Putamen (tissue), 1 donor: Measurements from ENCODE around the gene BCAS3.

ENCODE experiments used
- DNase-seq: peaks from one replicate; pipeline ENCODE4 v3.0.0-alpha.2; 2016; ENCODE audit warnings: low spot score

The BCAS3 gene

DNA sequence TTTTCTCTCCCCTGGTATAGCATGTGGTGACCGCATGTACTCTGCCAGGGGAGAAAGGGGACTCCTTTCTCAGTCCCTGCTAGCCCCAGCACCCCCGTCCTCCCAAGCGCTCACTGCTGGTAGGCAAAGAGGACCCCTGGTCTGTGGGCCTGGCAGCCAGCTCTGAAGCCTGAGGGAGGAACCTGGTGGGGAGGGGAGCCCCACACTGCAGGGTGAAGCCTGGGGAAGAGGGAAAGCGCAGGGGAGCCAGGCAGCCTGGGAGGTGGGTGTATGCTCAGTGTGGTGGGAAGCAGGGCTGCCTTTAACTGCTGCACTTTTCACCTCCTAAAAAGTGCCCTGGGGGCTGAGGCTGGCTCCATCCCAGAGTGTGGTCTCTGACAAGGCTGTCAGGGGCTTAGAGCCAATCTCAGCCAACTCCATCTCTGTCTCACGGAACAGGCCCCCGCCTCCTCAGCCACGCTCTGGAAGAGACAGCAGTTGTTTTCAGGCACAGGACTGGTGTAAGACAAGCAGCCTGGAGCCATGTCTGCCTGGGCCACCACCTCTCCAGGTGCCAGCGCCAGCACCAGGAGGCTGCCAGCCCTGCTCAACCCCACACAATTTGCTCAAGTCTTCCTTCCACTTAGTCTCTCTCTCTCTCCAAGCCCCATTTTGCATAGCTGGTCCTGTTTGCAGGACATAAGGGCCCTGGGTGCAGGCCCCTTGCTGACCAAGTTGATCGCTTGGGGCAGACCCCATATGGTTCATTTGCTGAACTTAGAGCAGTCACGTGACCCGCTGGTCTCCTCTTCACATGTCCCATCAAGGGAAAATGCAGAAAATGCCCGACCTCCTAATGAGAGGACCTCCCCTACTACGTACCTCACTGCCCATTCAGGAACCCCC, 707.3 kb downstream of the BCAS3 start:
- no peak for DNase-seq

DNA sequence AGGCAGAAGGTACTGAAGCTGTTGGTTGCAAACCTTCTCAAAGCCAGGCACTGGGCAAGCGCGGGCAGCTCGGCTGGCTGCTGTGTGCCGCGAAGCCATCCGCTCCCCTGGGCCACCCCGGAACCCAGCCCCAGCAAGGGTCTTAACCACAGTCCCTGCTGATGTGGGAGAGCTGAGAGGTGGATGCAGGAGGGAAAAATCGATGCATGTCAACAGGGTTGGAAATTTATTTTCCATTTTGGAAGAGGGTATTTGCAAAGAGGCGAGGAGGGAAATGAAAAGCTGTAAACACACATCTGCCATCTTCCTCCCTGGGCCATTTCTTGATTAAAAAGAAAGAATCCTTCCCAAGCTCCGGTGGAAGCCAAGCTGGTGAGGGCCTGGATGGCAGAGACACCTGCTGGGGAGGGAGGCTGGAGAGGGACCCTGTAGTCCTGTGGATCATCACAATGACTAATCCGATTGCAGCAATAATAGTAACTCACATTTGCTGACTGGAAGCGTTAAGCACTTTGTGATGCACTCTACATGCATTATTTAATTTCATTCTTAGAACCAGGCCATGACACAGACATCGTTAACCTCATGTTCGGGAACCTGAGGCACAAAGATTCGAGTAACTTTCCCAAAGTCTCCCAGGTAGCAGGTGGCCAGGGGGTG, 708.1 kb downstream of the BCAS3 start:
- DNase-seq: no peak

DNA sequence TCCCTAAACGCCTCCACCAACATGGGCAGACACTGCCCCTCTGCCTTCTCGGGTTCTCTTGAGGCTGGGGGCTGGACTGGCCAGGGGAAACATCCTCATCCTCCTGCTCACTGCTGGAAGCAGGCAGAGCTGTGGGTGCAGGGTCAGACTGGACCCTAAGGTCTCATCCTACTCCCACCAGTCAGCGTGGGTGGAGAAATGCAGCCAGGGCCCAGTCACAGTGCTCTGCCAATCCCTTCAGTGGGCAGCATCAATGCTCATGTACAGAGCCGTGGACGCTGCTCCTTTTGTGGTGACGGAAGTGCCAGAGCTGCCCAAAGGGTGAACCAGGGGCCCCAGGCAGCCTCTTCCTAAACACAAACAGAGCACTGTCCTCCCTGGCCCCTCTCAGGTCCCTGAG, 708.6 kb downstream of the BCAS3 start:
- no peak for DNase-seq

DNA sequence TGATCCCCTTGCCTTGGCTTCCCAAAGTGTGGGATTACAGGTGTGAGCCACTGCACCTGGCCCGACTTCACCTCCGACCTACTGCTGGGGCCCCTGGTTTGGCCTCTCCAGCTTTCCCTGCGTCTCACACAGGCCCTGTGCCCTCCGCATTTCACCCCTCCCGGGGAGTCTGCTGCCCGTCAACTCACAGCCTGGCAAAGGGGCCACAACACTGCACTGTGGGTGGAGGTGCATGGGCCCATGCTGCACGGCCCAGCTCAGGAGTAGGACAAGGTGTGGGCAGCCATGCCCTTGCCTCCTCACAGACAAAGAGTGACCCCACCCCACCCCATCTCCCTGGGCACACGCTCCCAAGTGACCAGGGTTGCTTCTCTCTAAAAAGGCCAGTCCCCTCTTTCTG, 709.4 kb downstream of the BCAS3 start:
- no peak for DNase-seq

DNA sequence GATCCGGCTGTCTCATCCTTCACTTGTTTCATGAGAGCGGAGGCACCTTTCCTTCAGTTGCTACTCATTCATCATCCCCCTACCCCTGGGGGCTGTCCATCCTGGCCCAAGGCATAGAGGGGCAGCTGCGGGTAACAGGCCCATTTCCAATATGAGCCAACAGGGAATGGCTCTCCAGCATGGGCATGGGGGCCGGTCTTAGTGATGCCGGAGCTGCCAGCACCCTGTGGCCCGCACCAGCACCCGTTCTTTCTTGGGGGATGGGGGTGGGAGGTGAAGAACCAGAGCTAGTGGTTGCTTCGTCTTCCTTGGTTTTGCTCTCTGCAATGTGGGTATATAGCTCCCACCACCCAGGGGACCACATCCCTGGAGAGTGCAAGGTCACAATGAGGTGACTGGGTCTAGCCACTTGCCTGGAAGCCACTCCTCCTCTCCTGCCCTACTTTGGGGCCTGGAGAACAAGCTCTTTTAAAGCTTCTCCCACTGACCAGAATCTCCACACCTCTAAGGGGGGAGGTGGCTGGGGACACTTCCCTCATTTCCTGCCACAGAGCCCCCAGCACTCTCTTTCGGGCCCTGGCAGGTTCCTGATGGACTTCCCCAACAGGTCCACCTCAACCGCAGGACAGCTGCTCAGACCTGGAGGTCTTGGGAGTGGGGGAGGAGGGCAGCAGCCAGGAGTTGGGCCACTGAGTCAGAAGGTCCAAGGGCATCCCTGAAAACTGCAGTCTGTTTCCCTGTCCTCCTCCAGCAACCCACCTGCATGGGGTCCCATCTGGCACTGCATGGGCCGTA, 710.1 kb downstream of the BCAS3 start:
- no peak for DNase-seq

DNA sequence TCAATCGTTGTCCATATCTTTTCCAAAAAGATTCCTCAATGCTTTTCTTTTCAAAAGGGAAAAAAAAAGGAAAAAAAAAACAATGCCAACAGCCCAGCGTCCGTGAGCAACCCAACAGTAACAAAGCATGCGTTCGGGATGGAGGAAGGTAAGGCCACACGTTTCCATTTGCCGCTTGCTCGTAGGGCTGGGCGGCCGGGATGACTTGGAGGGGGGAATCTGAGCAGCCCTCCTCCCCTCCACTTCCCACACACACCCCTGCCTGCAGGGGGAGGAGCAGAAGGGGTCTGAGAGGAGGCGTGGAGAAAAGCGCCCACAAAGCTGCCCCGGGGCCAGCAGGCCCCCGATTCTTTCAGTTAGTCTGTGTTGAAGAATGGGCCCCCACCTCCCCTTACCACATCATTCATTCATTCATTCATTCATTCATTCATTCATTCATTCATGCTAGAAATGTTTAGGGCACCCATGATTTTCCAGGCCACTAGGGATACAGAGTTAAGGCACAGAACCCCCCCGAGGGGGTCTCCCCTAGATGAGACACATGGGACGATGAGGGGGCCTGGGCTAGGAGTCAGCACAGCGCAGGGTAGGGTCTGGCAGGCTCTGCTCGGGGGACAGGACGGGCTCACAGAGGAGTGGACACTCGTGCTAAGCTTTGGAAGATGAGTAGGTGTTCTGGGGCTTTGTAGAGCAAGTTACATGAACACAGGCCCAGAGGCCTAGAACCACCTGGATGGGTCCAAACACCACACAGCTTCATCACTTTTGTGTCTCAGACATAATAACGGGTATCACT, 711.1 kb downstream of the BCAS3 start:
- no peak for DNase-seq

DNA sequence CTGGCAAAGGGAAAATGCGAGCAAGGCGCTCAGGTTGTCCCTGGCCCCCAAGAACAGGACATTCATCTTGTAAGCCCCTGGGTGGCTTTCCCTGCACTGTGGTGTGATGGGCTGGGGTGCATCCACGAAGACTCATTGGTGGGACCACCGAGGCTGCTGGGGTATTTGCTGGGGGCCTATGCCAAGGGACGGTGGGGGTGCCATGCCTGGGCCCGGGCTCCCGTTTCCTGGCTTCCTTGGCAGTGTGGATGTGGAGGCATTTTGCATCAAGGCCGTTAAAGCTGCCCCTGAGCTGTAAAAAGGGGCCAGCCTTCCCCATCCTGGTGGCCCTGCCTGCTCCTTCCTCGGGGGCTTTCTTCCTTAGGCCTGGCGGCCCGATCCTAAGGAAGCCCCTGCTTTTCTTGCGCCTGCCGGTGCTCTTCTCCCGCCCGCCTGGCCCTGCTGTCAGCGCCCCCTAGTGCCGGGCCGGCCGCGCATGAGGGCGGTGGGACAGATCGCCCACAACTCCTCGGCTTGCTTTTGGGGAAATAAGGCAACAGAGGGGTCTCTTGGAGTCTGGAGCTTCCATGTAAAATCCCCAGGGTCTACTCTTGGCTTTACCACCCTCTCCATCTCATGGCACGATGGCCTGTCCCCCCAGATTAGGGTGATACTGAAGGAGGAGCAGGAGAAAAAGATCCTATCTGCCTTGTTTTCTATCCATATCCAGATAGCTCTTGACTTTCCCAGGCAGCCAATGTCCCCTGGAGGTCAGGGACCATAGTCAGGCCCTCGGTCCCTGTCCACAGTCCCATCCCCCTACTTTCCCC, 712.2 kb downstream of the BCAS3 start:
- DNase-seq: no peak

DNA sequence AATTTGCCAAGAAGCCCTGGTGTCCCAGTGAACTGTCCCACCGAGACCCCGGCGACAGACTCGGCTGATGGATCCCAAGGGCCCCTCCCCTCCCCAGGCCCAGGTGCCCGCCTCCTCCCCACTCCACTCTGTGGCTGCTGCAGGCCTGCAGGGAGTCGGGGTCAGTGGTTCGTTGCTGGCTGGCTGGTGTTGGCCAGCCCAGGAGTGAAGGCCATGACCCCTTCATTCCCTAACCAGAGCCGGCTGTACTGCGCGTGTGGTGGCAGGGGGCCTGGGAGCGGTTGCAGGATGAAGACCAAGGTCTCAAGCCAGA, 712.8 kb downstream of the BCAS3 start:
- DNase-seq: no peak

DNA sequence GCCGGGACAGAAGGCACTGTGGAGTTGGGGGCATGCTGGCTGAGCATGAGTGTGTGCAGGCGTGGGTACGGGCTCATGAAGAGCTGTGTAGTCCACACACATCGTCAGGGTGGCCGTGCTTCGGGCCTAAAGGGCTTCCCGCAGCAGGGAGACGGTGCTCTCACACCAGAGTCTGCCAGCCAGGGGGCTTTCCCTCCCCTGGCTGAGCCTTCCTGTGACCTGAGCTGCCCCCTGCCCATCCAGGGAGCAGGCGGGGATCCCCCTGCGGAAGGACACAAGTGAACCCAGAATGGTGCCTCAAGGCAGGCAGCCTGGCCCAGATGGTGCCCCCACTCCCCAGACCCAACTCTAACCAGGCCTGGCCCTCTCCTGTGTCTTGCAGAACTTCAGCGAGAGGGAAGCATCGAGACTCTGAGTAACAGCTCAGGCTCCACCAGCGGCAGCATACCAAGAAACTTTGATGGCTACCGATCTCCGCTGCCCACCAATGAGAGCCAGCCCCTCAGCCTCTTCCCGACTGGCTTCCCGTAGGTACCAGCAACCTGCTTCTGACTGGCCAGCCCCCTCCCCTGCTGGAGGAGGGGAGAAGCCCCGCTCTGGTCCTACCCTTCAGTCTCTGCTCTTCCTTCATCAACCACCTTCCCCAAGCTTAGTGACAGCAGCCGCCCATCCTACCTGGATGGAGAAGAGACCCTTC, 714.1 kb downstream of the BCAS3 start:
- no peak for DNase-seq

DNA sequence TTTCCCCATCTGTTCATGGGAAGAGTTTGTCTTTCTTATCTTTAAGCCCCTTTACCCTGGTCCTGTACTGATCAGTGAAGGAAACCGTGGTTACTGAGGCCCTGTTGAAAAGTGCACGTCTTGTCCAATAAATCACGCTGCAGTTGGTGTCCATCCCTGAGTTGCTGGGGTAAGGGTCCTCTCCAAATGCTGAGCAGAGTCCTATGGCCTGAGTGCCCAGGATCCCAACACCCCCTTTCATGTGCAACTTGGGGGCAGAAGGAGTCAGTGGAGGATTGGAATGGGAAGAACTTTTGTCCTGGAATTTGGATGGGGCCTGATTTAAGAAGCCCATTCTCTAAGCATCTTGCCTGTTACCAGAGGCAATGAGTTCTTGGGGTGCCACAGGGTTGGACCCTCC, 715.0 kb downstream of the BCAS3 start:
- no peak for DNase-seq

DNA sequence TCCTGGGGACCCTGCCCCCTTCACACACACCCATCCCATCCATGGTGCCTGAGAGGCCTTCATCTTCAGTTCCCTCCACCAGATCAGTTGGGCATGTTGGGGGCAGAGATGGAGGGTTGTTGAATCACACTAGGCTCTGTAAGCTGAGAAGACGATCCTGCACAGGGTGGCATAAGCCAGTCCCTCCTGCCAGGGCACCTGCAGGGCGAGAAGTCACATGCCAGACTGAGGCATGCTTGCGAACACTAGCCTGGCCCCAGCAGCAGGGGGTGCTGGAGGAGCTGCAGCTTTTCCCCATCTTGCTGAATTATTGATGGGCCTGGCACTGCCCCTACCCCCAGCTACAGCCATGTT, 715.9 kb downstream of the BCAS3 start:
- DNase-seq: no peak

DNA sequence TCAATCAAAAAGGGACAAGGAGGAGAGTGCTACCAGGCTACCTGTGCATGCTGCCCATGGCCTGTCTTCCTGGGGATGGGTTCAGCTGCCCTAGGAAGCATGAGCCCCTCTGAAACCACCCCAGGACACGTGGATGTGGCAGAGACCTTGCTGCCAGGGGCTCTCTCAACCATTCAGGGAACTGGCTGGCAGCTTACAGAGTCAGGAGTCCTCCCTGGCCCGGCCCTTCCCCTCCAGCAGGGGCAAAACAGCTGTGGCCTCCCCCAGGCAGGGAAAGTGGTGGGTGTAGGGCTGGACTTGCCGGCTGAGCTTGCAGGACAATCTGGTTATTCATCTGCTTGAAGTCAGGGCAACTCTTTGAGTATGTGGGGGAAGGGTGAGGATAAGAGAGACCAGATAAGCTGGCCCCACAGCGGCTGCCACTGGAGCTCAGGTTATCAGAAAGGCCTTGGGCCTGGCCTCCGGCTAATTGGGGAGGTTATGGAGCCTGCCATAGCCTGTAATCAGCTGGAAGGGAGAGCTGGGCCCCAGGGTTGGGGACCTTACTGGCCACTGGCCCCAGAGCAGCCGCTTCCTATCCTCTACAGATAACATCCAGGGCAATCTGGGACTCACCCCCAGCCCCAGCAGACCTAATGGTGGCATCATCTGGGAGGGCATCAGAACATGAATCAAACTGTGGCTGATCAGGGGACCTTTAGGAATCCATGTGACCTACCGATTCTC, 716.4 kb downstream of the BCAS3 start:
- no peak for DNase-seq

DNA sequence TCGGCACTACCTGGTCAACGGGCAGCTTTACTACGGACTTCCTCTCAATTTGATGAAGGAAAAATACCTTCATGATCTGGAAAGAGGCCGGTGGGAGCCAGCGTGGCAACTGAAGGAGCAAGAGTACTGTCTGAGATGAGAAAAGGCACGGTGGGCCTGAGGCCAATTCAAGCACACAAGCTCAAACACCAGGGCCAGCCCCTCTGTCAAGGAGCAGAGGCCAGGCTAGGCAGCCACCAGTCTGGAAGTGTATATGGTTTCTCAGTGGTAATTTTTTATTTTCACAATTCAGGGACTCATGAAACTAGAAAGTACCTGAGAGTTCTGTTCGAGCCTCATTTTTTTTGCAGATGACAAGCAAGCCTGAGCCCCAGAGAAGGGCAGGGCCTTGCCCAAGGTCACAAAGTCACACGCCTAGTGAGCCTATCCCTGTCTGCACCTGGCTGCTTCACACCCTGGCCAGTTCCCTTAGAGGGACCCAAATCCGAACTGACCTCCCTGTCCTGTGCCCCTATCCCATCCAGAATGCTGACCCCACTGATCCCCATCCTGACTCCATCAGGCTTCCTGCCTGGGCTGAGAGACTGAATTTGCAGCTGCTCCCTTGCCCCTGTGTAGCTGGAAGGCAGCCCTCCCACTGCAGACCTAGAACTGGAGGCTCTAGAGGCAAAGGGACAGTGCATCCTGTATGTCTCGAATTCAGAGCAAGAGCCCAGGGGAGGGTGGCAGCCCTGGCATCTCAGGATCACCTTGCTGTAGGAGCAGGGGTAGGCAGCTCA, 717.2 kb downstream of the BCAS3 start:
- DNase-seq: no peak

DNA sequence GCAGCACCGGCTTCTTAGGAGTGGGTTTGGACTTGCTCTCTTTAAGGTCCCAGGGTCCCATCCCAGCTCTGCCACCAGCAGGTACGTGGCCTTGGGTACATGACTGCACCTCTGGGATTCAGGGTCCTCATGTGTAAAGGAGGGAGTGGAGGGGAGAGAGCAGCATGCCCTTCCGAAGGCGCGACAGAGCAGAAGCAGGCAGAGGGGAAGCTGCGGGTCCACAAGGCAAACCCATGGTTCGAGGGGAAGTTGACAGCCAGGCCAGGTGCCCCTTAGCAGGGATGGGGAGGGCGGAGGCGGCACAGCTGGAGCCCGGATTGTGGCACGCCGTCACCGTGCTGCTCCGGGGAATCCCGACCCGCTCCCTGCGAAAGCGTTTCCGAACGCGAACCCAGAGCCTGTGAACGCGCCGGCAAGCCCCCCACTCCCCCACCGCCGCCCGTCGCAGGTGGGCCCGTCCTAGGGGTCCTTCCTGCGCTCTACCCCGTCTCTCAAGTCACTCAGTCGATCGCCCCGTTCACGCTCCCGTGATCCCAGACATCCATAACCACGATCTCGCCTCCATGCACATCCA, 717.8 kb downstream of the BCAS3 start:
- DNase-seq: no peak

DNA sequence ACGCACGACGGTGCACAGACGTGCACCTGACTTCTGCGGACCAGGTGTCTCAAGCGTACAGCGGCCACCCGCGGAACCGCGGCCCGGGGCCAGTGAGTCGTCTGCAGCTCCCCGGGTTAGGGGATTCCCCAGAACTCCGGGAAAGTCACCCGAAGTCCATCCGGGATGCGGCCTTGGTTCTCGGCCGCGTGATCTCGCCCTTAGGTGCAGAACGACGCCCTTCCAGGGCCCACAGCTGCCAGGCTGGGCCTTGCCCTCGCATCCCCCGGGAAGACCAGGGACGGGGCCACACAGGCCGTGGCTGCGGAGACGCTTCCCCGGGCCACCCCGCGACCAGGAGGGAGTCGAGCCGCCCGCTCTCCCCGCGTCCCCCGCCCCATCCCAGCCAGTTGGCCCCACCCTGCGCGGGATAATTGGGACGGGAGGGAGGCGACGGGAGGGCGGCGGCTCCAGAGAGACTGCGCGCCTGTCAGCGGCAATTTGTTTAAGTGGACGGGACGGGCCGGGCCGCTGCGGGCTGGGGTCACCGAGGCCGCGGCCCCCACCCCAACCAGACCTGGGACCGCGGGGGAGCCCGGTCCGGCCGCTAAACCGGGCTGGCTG, 718.4 kb downstream of the BCAS3 start:
- no peak for DNase-seq

DNA sequence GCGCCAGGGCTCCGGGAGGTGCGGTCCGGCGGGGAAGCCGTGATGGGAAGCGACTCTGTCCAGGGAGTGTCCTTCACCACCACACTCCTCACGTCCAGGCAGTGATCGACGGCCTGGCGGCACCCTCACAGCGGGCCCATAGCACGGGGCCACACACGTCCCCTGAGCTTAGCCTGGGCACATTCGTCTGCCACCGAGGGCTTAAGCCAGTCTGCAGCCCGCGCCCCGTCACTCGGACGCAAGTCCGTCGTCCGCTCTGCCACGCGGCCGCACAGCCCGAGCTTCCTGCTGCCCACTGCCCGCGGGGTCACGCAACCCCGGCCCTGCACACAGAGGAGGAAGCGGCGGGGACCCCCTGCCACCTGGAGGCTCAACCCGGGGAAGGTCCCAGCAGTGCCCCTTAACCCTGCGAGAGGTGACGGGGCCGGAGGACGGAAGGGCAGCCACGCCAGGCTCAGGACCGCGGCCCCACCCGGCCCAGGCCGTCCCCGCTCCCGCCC, 719.0 kb downstream of the BCAS3 start:
- DNase-seq: no peak

DNA sequence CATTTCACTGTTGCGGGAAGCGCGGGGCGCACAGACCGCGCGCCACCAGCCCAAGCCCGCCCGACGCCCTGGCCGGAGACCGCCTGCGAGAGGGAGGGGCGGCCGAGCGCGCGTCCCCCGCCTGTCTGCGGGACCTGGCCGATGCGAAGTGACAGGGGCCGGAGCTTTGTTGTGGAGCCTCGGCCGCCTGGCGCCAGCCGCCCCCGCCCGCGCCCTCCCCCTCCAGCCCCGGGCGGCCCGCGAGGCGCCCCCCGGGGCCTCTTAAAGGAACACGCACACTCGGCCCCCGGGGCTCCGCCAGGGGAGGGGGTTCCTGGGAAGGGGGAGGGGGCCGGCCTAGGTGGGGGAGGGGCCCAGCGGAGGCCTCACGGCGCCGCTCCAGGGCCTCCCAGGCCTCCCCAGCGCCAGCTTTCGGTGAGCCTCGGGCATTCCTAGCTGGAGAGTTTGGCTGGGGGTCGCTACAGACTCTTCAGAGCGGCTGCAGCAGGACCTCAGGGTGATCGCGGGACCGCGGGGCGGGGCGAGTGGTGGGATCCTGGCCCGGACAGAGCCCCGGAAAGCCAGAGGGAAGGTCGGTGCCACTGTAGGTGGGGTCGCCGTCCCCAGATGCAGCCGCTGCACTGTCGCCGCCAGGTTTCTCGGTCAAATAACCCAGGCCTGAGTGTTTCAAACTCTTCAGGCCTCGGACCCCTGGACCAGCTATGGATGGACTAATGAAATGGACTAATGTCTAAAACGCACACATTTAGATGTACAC, 719.6 kb downstream of the BCAS3 start:
- DNase-seq: no peak

DNA sequence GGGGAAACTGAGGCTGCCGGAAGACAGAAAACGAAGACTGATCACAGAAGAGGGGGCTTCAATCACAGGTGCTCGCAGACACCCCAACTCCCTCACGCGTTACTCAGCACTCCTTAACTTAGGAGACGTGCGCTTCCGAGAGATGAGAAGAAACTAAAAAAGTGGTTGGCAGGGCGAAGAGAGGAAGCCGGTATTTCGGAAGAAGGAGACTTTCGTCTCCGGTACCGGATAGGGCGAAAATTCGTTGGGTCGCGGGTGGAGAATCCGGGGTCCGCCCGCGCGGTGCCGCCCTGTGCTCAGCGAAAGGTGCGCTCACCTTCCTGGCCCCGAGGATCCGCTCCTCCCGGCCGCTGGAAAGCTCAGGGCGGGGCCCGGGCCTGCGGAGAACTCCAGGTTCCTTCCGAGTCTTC, 721.1 kb downstream of the BCAS3 start:
- DNase-seq: no peak
